Neural cell (in vitro differentiated cells): Measurements from ENCODE around the gene LDLRAD4. TPM values are rescaled to one million over a fixed set of nuclear protein-coding genes. Genes with fewer than 3 reads are reported as not detected.

ENCODE experiments used
- H2AFZ ChIP-seq: fragments of 200-600, 300-800 bp; sonication (generic), shearing (Covaris generic); 2 replicates; pipeline ENCODE4 v1.6.0; 2014; ENCODE audit warnings: low read depth, mild to moderate bottlenecking, antibody characterized with exemption, low read length, moderate library complexity
- H3F3A ChIP-seq: fragments of 200-600 bp; shearing (Covaris generic); 2 replicates; pipeline ENCODE4 v1.6.1; 2016; ENCODE audit warnings: mild to moderate bottlenecking, moderate library complexity, mixed read lengths, antibody characterized with exemption, low read length; ENCODE audit not compliant: insufficient read depth, poor library complexity, severe bottlenecking
- H3K27ac ChIP-seq: fragments of 200-600, 300-800 bp; sonication (generic), shearing (Covaris generic); 2 replicates; pipeline ENCODE4 v1.5.1; 2014; ENCODE audit warnings: mild to moderate bottlenecking, low read length, moderate library complexity
- H3K27me3 ChIP-seq: fragments of 300-800, 200-600 bp; sonication (generic), shearing (Covaris generic); 2 replicates; pipeline ENCODE4 v1.6.0; 2014; ENCODE audit warnings: mild to moderate bottlenecking, low read depth, low read length, moderate library complexity; ENCODE audit not compliant: insufficient read depth
- H3K36me3 ChIP-seq: fragments of 300-800, 200-600 bp; sonication (generic), shearing (Covaris generic); 2 replicates; pipeline ENCODE4 v1.5.1; 2014; ENCODE audit warnings: mild to moderate bottlenecking, antibody characterized with exemption, low read length, moderate library complexity; ENCODE audit not compliant: insufficient read depth
- H3K4me2 ChIP-seq: fragments of 300-800, 200-600 bp; sonication (generic), shearing (Covaris generic); 2 replicates; pipeline ENCODE4 v1.6.0; 2014; ENCODE audit warnings: mild to moderate bottlenecking, low read length
- H3K4me3 ChIP-seq: fragments of 300-800, 200-600 bp; sonication (generic), shearing (Covaris generic); 2 replicates; pipeline ENCODE4 v1.5.1; 2014; ENCODE audit warnings: mild to moderate bottlenecking, low read length, moderate library complexity
- H3K79me2 ChIP-seq: fragments of 200-600 bp; shearing (Covaris generic); replicated peaks from 2 replicates; pipeline ENCODE4 v1.6.0; 2014; ENCODE audit warnings: mild to moderate bottlenecking, low read length, moderate library complexity; ENCODE audit not compliant: insufficient read depth
- H3K9ac ChIP-seq: fragments of 300-800, 200-600 bp; sonication (generic), shearing (Covaris generic); 2 replicates; pipeline ENCODE4 v1.6.1; 2016; ENCODE audit warnings: mild to moderate bottlenecking, low read length, mixed read lengths
- H3K9me2 ChIP-seq: fragments of 200-600 bp; shearing (Covaris generic); 2 replicates; pipeline ENCODE4 v1.6.1; 2016; ENCODE audit warnings: mild to moderate bottlenecking, low read length, mixed read lengths; ENCODE audit not compliant: insufficient read depth
- H3K9me3 ChIP-seq: fragments of 200-600, 300-800 bp; sonication (generic), shearing (Covaris generic); 2 replicates; pipeline ENCODE4 v1.6.1; 2016; ENCODE audit warnings: mild to moderate bottlenecking, mixed run types, low read length, moderate library complexity, mixed read lengths
- H4K20me1 ChIP-seq: fragments of 200-600 bp; shearing (Covaris generic); 2 replicates; pipeline ENCODE4 v1.6.1; 2016; ENCODE audit warnings: mild to moderate bottlenecking, mixed run types; ENCODE audit not compliant: insufficient read depth
- EP300 ChIP-seq: fragments of 450-650 bp; conservative IDR thresholded peaks from 2 replicates; pipeline ENCODE4 v1.6.1; 2014; ENCODE audit warnings: antibody characterized with exemption, mild to moderate bottlenecking, moderate library complexity; ENCODE audit not compliant: poor library complexity, severe bottlenecking
- EZH2 ChIP-seq: fragments of 200-600, 300-800 bp; shearing (Covaris generic), sonication (generic); IDR thresholded peaks from 2 replicates; pipeline ENCODE4 v1.6.1; 2014; ENCODE audit warnings: antibody characterized with exemption, low read length, borderline replicate concordance, mild to moderate bottlenecking; ENCODE audit not compliant: insufficient read depth, poor library complexity, severe bottlenecking
- MXI1 ChIP-seq: fragments of 450-650 bp; conservative IDR thresholded peaks from 2 replicates; pipeline ENCODE4 v1.6.1; 2014; ENCODE audit warnings: antibody characterized with exemption, mild to moderate bottlenecking; ENCODE audit not compliant: poor library complexity, severe bottlenecking
- POLR2AphosphoS5 ChIP-seq: IDR thresholded peaks from 2 replicates; pipeline ENCODE4 v1.6.1; 2012
- RAD21 ChIP-seq: fragments of 450-650 bp; conservative IDR thresholded peaks from 2 replicates; pipeline ENCODE4 v1.6.1; 2014; ENCODE audit warnings: antibody characterized with exemption, mild to moderate bottlenecking, moderate library complexity
- REST ChIP-seq: IDR thresholded peaks from 2 replicates; pipeline ENCODE4 v1.6.1; 2012; ENCODE audit warnings: borderline replicate concordance
- SMC3 ChIP-seq: fragments of 450-650 bp; conservative IDR thresholded peaks from 2 replicates; pipeline ENCODE4 v1.6.1; 2014; ENCODE audit warnings: antibody characterized with exemption, mild to moderate bottlenecking, moderate library complexity; ENCODE audit not compliant: poor library complexity
- TAF1 ChIP-seq: IDR thresholded peaks from 2 replicates; pipeline ENCODE4 v1.6.1; 2012; ENCODE audit warnings: low read depth
- polyA plus RNA-seq: library from polyadenylated mRNA; depleted of rRNA; stranded (reverse); fragments of >200 nt; gene quantifications from 2 replicates; pipeline ENCODE4 v1.2.3, GENCODE V29; 2014
- TF ChIP-seq, protein P1 (sequence below): fragments of 450-650 bp; IDR thresholded peaks from 2 replicates; pipeline ENCODE4 v1.5.1; 2014; ENCODE audit warnings: antibody characterized with exemption, mild to moderate bottlenecking, moderate library complexity; ENCODE audit not compliant: poor library complexity, severe bottlenecking

The LDLRAD4 gene
- polyA plus RNA-seq, 1 donor from 2014 or later = 3.7 TPM

DNA sequence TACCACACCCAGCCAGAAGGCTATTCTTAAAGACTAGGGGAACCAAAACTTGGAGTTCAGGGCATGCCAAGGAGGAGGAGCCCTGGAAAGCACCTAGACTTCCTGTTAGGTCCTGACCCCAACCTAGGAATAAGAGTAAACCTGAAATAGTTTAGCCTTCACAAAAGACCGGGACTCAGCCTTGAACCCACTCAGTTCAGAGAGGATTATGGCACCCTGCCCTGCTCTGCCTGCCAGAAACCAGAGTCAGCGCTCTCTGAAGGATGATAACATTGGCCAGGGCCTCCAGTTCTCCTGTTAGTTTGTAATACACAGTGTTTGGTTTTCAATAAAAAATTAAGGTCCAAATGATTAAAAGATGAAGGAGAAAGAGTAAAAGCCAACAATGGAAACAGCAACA lies 96.4 kb downstream of the LDLRAD4 start:
- Histone ChIP-seq H3K9ac (no peak overlapping the region), H3F3A (no peaks in the 10 kb centered on the region), H3K4me3 (no peak overlapping the region), H3K9me3 (peaks cover 15% of the 10 kb centered on the region), H3K9me2 (no peaks in the 10 kb centered on the region), H3K27ac (no peak overlapping the region), H3K27me3 (no peaks in the 10 kb centered on the region), H3K79me2 (no peaks in the 10 kb centered on the region), H2AFZ (no peak overlapping the region), H3K36me3 (no peaks in the 10 kb centered on the region), H4K20me1 (no peaks in the 10 kb centered on the region), H3K4me2 (no peak overlapping the region)
- TF ChIP-seq RAD21 (no peak), POLR2AphosphoS5 (no peak), TAF1 (no peak), REST (no peak), MXI1 (no peak), EP300 (no peak), SMC3 (no peak)

GRCh38 chr18:13316063-13316462 lies 97.5 kb downstream of the LDLRAD4 start:
- Histone ChIP-seq H4K20me1 (no peaks in the 10 kb centered on the region), H3K9me3 (peaks cover 15% of the 10 kb centered on the region), H3K36me3 (no peaks in the 10 kb centered on the region), H3K4me3 (no peak overlapping the region), H3F3A (no peaks in the 10 kb centered on the region), H3K4me2 (no peak overlapping the region), H2AFZ (no peak overlapping the region), H3K27me3 (no peaks in the 10 kb centered on the region), H3K79me2 (no peaks in the 10 kb centered on the region), H3K9ac (no peak overlapping the region), H3K27ac (no peak overlapping the region), H3K9me2 (no peaks in the 10 kb centered on the region)
- TF ChIP-seq MXI1 = no peak
- no peak for TF ChIP-seq REST
- no peak for TF ChIP-seq EP300
- TF ChIP-seq RAD21 = no peak
- no peak for TF ChIP-seq SMC3
- no peak for TF ChIP-seq POLR2AphosphoS5
- no peak for TF ChIP-seq TAF1
- TF ChIP-seq, protein P1, sequence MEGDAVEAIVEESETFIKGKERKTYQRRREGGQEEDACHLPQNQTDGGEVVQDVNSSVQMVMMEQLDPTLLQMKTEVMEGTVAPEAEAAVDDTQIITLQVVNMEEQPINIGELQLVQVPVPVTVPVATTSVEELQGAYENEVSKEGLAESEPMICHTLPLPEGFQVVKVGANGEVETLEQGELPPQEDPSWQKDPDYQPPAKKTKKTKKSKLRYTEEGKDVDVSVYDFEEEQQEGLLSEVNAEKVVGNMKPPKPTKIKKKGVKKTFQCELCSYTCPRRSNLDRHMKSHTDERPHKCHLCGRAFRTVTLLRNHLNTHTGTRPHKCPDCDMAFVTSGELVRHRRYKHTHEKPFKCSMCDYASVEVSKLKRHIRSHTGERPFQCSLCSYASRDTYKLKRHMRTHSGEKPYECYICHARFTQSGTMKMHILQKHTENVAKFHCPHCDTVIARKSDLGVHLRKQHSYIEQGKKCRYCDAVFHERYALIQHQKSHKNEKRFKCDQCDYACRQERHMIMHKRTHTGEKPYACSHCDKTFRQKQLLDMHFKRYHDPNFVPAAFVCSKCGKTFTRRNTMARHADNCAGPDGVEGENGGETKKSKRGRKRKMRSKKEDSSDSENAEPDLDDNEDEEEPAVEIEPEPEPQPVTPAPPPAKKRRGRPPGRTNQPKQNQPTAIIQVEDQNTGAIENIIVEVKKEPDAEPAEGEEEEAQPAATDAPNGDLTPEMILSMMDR = no peak
- TF ChIP-seq EZH2 = no peak
